GM18502 (cell line): ENCODE measurements around the gene KIAA0753.
"Not testable (repeated sequence)": the region's sequence is repeated elsewhere in the genome, so short reads cannot be mapped to it uniquely, and the experiment has no call there.

Experiments
- ATAC-seq: cut with Tn5 transposase; IDR thresholded peaks from one replicate; pipeline ENCODE4 v1.9.1; 2021; ENCODE audit warnings: mild to moderate bottlenecking; ENCODE audit not compliant: unreplicated experiment, poor library complexity

KIAA0753 gene

DNA sequence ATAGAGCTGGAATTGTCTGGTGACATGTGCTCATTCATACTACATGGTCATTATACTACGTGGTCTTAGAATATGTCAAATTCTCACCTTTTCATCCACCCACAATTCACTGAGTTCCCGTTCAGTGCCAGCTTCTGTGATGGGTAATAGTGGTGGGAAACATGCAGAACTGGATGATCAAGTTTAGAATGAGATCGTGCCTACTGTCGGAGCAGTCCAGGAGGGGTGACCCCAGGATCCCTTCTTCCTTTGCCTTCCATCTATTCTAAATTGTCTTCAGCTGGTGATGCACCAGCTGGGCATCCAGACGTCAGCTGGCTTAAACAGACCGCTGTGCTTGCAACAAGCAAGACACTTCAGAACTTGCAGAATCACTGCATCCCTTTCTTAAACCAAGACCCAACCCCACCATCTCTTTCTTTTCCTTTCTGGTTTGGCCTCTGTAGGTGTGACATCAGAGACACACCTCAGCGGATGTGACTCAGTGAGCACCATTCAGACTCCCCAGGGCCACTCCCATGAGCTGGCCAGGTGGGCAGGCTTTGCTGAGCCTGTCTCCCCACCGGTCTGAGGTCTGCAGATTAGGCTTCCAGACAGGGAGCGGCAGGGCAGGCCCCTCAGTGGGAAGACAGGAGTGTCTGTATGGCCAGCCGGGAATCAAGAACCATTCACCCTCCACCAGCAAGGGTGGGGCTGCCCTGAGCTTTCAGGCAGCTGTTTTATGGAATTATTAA is 29.1 kb upstream of the KIAA0753 start:
- no peak for ATAC-seq

- no peak for ATAC-seq
These were observed 28.4 kb upstream of the KIAA0753 start for GRCh38 chr17:6668727-6669425.

DNA sequence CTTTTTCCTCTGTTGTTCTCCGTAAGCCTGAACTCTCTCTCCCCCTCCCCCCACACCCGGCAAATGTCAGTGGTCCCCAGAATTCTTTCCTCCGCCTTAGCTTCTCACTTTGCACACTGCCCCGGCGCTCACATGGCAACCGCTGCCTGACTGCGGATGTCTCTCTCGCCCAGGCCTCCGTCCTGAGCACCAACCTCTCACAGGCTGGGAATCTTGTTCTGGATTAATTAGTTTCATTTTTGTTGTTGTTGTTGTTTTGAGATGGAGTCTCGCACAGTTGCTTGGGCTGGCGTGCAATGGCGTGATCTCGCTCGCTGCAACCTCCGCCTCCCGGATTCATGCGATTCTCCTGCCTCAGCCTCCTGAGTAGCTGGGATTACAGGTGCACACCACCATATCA is 27.7 kb upstream of the KIAA0753 start:
- no peak for ATAC-seq

DNA sequence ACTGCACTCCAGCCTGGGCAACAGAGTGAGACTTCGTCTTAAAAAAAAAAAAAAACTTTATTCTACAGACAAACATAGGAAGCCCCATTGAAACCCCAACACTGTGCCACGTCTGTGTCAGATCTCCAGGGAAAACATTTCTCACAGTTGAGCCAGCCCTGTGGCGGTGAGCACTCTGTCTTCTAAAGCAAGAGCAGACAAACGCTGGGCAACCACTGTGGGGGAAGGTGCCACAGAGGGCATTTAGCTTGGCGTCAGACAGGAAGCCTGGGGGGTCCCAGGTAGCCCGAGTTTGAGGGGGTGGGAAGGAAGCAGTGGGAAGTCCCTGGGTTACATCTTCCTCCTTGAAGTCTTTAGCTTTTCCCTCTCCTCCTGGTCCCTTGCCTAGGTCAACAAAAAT is 27.0 kb upstream of the KIAA0753 start:
- ATAC-seq: no peak

DNA sequence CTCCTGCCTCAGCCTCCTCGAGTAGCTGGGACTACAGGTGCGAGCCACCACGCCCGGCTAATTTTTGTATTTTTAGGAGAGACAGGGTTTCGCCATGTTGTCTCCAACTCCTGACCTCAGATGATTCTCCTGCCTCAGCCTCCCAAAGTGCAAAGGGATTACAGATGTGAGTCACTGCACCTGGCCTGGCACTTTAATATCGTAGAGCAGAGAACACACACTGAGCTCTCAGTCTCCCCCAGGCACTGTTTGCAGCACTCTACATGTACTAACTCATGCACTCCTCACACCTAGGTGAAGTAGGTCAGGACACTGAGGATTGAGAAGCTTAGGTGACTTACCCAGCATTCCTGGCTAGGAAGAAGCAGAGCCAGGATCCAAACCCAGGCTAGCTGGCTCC is 26.0 kb upstream of the KIAA0753 start:
- ATAC-seq: no peak

DNA sequence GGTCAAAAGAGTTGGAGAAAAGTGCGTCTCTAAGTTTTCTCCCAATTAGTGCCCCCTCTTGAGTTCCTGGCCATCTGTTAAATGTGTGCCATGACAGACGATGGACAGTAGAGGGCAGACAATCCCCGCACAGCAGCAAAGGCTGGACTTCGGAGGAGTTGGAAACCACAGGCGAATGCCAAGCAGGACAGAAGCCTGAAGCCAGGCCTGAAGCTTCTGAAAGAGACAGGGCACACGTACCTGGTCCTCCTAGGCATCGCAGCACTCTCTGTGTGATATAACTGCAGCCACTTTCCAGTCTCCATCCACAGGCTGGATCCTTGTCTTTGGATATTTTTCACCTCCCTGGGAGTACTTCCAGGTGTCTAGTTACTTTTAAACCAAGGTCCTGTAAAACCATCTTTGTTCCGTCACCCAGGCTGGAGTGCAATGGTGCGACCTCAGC is 25.6 kb upstream of the KIAA0753 start:
- no peak for ATAC-seq

- not testable (repeated sequence) for ATAC-seq
These were observed 22.7 kb upstream of the KIAA0753 start for GRCh38 chr17:6663200-6663599.

GRCh38 chr17:6661464-6661848 is 20.9 kb upstream of the KIAA0753 start:
- no peak for ATAC-seq

- peak; percentile 75 for ATAC-seq
These were observed 20.4 kb upstream of the KIAA0753 start for GRCh38 chr17:6660805-6661463.

DNA sequence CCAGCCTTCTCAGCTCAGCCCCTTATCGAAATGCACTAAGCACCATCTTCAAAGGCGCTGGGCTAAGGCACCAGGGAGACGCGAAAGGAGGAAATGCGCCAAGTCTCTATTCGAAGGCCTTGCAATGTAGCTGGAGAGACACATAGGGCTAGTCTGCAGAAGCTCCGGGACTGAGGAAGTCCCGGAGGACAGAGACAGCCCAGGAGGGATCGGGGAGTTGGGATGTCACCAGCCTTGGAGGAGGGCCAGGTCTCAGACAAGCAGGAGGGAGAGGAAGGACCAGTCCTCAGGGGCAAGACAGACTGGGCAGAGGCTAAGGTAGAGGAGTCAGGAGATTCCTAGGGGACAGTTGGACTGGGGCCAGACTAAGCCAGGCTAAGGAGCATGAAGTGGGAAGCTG is 19.6 kb upstream of the KIAA0753 start:
- ATAC-seq: no peak

DNA sequence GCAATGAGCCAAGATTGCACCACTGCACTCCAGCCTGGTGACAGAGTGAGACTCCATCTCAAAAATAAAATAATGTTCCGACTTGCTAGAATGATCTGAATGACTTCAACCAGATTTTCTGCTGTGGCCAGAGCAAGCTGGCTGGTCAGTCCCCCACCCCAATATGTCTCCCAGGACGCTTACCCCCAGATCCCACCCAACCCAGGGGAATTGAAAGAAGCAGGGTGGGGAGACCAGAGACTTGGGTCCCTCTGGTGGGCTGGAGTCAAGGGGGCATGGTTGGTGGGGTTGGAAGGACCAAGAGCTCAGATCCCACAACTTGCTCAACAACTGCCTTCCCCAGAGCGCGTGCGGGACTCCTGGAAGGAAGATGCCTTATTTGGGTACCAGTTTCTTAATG is 17.9 kb upstream of the KIAA0753 start:
- not testable (repeated sequence) for ATAC-seq

DNA sequence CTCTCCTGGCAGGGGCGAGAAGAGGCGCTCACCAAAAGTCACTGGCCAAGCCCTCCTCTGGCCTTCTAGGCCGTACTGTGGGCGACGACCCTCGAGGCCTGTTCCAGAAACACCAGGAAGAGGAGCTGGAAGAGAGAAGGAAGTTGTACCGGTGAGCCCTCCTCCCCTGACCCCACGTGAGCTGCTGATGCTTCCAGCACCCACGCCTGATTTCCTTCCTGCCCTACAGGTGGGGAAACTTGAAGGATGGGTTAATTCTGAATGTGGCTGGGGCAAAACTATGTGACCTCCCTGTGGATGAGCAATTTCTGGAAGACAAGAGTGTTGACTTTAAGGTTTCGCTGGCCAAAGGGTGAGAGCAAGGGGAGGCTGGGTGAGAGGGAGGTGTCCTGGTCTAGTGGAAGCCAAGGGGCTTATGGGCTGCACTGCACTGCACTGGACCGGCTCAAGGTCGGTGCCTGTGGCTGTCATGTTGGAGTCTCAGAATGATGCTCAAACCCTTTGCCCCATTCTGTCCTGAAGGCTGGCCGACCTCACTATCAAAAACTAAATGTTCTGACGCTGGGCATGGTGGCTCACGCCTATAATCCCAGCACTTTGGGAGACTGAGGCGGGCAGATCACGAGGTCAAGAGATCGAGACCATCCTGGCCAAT is 17.2 kb upstream of the KIAA0753 start:
- no peak for ATAC-seq

DNA sequence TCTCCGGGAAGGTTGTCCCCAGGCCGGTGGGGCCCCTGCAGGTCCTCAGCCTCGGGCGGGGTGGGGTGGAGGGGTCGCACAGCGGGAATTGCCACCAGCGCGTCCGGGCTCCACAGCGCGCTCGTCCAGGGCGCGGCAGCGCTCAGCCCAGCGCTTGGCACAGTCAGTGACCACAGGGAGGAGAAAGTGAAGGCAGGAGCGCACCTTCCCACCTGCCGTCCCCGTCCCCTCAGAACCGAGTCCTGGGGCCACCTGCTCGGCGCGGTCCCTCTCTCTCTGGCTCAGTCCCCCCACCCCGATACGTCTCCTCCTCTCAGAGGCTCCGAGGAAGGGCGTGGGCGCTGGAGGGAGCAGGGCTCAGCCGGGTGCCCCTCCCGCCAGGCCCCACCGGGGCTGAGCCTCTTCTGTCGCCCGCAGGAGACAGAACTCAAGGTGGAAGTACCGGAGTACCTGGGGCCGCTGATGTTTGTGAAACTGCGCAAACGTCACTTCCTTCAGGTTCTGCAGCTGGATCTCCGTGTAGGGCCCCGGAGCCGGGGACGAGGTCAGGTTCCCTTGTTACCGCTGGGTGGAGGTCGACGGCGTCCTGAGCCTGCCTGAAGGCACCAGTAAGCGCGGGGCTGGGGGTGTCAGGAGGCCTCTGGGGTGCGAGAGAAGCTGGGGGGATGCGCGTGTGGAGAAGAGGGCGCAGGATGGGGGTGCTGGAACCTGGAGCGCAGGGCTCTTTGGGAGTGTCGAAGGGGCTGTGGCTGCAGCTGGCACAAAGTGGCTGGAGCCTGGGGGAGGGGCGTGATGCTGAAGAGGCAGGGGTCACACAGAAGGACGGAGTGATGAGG is 16.5 kb upstream of the KIAA0753 start:
- ATAC-seq: peak; percentile 38

GRCh38 chr17:6655732-6656361 is 15.3 kb upstream of the KIAA0753 start:
- ATAC-seq: not testable (repeated sequence)

DNA sequence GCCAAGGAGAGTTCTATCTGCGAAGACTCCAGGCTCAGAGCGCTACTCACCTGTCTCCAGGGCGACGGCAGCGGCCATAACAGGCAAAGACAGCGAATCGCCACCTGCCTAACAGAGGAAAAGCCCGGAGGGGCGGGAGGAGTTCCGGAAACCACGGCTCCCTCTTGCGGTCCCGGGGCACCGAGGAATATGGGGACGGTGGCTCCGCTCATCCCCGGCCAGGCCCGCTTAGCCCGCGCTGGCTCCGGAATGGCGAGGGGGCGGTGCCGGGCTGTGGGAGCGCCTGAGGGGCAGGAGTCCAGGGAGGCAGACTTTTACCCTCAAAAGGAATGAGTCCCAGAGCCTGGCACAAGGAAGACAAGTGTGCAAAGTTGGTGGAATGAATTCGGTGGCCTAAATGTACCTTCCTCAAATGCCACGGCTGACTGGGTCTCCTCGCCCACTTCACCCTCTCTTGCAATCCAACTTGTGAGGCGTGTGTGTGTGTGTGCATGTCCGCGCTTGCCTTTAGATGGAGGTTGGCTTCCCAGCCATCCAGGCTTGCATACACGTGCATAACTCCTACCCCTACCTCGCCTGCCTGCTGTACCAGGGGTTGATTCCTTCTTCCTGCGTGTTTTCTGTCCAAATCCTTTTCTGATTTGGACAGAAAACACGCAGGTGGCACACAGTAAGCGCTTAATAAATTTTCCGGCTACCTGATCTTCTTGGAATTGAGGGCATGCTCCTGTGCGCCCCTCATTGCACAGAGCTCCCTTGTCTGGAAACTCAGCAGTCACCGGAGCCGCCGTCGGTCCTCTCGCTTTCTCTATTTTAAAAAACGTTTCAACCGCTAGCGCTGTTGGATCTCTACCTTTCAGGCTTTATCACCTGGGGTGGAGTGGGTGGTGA is 14.6 kb upstream of the KIAA0753 start:
- ATAC-seq: no peak

GRCh38 chr17:6651919-6652452 is 11.5 kb upstream of the KIAA0753 start:
- ATAC-seq: no peak

DNA sequence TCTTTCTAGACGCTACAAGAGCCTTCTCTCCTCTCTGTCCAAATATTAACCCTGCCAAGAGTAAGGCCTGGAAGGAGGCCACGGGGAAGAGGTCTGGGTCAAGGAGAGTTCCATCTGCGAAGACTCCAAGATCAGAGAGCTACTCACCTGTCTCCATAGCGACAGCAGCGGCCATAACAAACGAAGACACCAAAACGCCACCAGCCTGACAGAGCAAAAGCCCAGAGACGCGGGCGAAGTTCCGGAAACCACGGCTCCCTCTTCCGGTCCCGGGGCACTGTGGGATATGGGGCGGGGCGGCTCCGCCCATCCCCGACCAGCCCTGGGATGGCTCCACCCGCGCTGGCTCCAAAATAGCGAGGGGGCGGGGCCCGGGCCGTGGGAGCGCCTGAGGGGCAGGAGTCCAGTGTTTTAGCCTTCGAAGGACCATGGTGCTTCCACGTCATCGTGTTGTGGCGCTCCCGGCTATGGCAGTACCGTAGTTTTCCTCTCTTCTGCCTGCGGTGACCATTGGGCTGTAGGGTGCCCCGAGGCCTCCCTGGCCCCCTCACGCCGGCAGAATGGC is 10.9 kb upstream of the KIAA0753 start, which contains the start of the genes C17orf100 and MED31:
C17orf100 (plus strand) TSS at position 409 of the 565 bp plus-strand sequence; CDS start at position 561, 152 bp downstream.
MED31 (minus strand) TSS at position 252 of the 565 bp plus-strand sequence; CDS start at position 175, 77 bp downstream.
- ATAC-seq: peak; percentile 82

- ATAC-seq: no peak
These were observed 7.7 kb upstream of the KIAA0753 start for GRCh38 chr17:6648181-6648580.
